ENCODE data around the gene GOT1. TPM values are rescaled to one million over a fixed set of nuclear protein-coding genes. Genes with fewer than 3 reads are reported as not detected.

Gene GOT1
- total RNA-seq (2013), result 3.7 TPM
- polyA plus RNA-seq (10 to 100 TPM in 1 of 3 donors, 1 to 10 TPM in 2; 2.6 to 10.4 (median 8.2) TPM), polyA minus RNA-seq (0.97 and 4.5 TPM in 2 replicates), total RNA-seq (2.0 to 5.7 (median 4.2) reads per million in 11 experiments)

- H3K4me1 ChIP-seq (ENCODE audit: control insufficient read depth in 1 of 2, insufficient read depth in 2 of 2, low read length in 2 of 2), result peaks cover 12 to 19% of the 10 kb centered on the region in 2 donors
- intact Hi-C loops (cut with micrococcal nuclease), result loop anchor here (5.0 to 10.0 kb wide), 2 partner anchors 192 to 284 kb away; partner anchors contain the start of gene SLC25A28 (in 2 of the 2)
- H3K9me3 ChIP-seq (replicated peaks in 1 of 2; ENCODE audit: control insufficient read depth in 1 of 2, insufficient read depth in 1 of 2, low read length in 2 of 2), result no peaks in the 10 kb centered on the region
- H3K4me1 Mint-ChIP-seq, result peaks cover 22% of the 10 kb centered on the region
- DNase-seq, result peak; percentile 94 to 98 (median 96)
- no peaks in the 10 kb centered on the region for H3K79me2 ChIP-seq (ENCODE audit: insufficient read depth, low read length)
- TF ChIP-seq, protein P1, sequence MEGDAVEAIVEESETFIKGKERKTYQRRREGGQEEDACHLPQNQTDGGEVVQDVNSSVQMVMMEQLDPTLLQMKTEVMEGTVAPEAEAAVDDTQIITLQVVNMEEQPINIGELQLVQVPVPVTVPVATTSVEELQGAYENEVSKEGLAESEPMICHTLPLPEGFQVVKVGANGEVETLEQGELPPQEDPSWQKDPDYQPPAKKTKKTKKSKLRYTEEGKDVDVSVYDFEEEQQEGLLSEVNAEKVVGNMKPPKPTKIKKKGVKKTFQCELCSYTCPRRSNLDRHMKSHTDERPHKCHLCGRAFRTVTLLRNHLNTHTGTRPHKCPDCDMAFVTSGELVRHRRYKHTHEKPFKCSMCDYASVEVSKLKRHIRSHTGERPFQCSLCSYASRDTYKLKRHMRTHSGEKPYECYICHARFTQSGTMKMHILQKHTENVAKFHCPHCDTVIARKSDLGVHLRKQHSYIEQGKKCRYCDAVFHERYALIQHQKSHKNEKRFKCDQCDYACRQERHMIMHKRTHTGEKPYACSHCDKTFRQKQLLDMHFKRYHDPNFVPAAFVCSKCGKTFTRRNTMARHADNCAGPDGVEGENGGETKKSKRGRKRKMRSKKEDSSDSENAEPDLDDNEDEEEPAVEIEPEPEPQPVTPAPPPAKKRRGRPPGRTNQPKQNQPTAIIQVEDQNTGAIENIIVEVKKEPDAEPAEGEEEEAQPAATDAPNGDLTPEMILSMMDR (IDR thresholded peaks at IDR 0.05), result no peak
- peak within 1 kb of the TSS; percentile 93 for H2AFZ ChIP-seq (ENCODE audit: insufficient read depth, low read depth, low read length, poor library complexity, severe bottlenecking)
- H3K36me3 ChIP-seq (replicated peaks in 1 of 2; ENCODE audit: control insufficient read depth in 1 of 2, insufficient read depth in 2 of 2, low read length in 2 of 2), result peaks cover 0 to 5% of the 10 kb centered on the region in 2 donors
- no peaks in the 10 kb centered on the region for H3K27me3 ChIP-seq (ENCODE audit: control insufficient read depth in 2 of 2, insufficient read depth in 2 of 2, low read length in 2 of 2)
- H3K4me3 ChIP-seq (replicated peaks in 1 of 3; ENCODE audit: low read depth in 2 of 3, low read length in 3 of 3), result peak within 1 kb of the TSS; percentile 41 to 76 (median 64)
- H3K4me2 ChIP-seq (replicated peaks; ENCODE audit: extremely low read depth, low read length, poor library complexity, severe bottlenecking), result peak within 1 kb of the TSS; percentile 75
- 0% methylated on average over 59 of the region's 59 CpGs for WGBS (ENCODE audit: insufficient coverage)
- H3K9ac ChIP-seq (ENCODE audit: insufficient read depth, low read length, poor library complexity, severe bottlenecking), result peak within 1 kb of the TSS; percentile 72
- peak within 1 kb of the TSS; percentile 83 to 84 for H3K27ac ChIP-seq (ENCODE audit: low read depth in 1 of 2, low read length in 2 of 2)
- H3K27ac Mint-ChIP-seq, result peak within 1 kb of the TSS; percentile 95 to 99 (median 97)
- peaks cover 0 to 5% (median 0%) of the 10 kb centered on the region in 7 donors for H3K9me3 Mint-ChIP-seq
- no peaks in the 10 kb centered on the region for H4K20me1 ChIP-seq (ENCODE audit: insufficient read depth, low read length)
- peaks cover 6 to 9% of the 10 kb centered on the region in 2 donors for H3K36me3 Mint-ChIP-seq
- peak within 1 kb of the TSS; percentile 99 to 100 for H3K4me3 Mint-ChIP-seq
- peaks cover 0 to 8% (median 0%) of the 10 kb centered on the region in 3 donors for H3K27me3 Mint-ChIP-seq (ENCODE audit: low read depth in 3 of 3)
Observed at GRCh38 chr10:99430451-99431189, at the start of gene GOT1. Gene GOT1 (minus strand): TSS chr10:99430624. CDS start chr10:99430565, 59 bp downstream.

- Histone ChIP-seq H3K36me3 (replicated peaks in 1 of 2; ENCODE audit: control insufficient read depth in 1 of 2, insufficient read depth in 2 of 2, low read length in 2 of 2) (no peaks in the 10 kb centered on the region), H3K9me3 (replicated peaks in 1 of 2; ENCODE audit: control insufficient read depth in 1 of 2, insufficient read depth in 1 of 2, low read length in 2 of 2) (no peaks in the 10 kb centered on the region), H2AFZ (ENCODE audit: insufficient read depth, low read depth, low read length, poor library complexity, severe bottlenecking) (no peak overlapping the region), H4K20me1 (ENCODE audit: insufficient read depth, low read length) (no peaks in the 10 kb centered on the region), H3K27ac (ENCODE audit: low read depth in 1 of 2, low read length in 2 of 2) (no peak overlapping the region), H3K27me3 (ENCODE audit: control insufficient read depth in 2 of 2, insufficient read depth in 2 of 2, low read length in 2 of 2) (no peaks in the 10 kb centered on the region), H3K4me1 (ENCODE audit: control insufficient read depth in 1 of 2, insufficient read depth in 2 of 2, low read length in 2 of 2) (no peaks in the 10 kb centered on the region), H3K79me2 (ENCODE audit: insufficient read depth, low read length) (no peaks in the 10 kb centered on the region), H3K4me2 (replicated peaks; ENCODE audit: extremely low read depth, low read length, poor library complexity, severe bottlenecking) (no peak overlapping the region), H3K9ac (ENCODE audit: insufficient read depth, low read length, poor library complexity, severe bottlenecking) (no peak overlapping the region), H3K4me3 (replicated peaks in 1 of 3; ENCODE audit: low read depth in 2 of 3, low read length in 3 of 3) (no peak overlapping the region)
- peaks cover 2 to 14% (median 10%) of the 10 kb centered on the region in 3 donors for H3K27me3 Mint-ChIP-seq (ENCODE audit: low read depth in 3 of 3)
- no peak overlapping the region for H3K4me3 Mint-ChIP-seq
- H3K4me1 Mint-ChIP-seq, result no peaks in the 10 kb centered on the region
- H3K36me3 Mint-ChIP-seq, result no peaks in the 10 kb centered on the region
- H3K27ac Mint-ChIP-seq, result no peak overlapping the region
- DNase-seq, result no peak
- intact Hi-C loops (cut with micrococcal nuclease), result no loop called here
- 78% methylated on average over 3 of the region's 5 CpGs for WGBS (ENCODE audit: insufficient coverage)
- TF ChIP-seq, protein P1 (IDR thresholded peaks at IDR 0.05), result no peak
- peaks cover 0 to 2% (median 0%) of the 10 kb centered on the region in 7 donors for H3K9me3 Mint-ChIP-seq
Observed at GRCh38 chr10:99470327-99470726, 39.9 kb upstream of the GOT1 start.

All from CD14-positive monocyte (primary cell).